Uterus (tissue), 2 donors: ENCODE measurements around the gene PPM1F.

Experiments used
- CTCF ChIP-seq, 4 experiments: fragments of 200-600 bp in 2 of 4; fragments of 450-650 bp in 2 of 4; sonication (generic) in 2 of 4; IDR thresholded peaks; one replicate each; pipeline ENCODE4 v1.5.1; 2016 to 2019; ENCODE audit warnings: antibody characterized with exemption in 4 of 4, mild to moderate bottlenecking in 2 of 4, moderate library complexity in 1 of 4
- POLR2A ChIP-seq, 2 donors: fragments of 450-650 bp; IDR thresholded peaks; one replicate each; pipeline ENCODE4 v1.6.1; 2016; ENCODE audit warnings: antibody characterized with exemption in 2 of 2, mild to moderate bottlenecking in 1 of 2, moderate library complexity in 1 of 2

- TF ChIP-seq CTCF (IDR thresholded peaks at IDR 0.05), result no peak
- no peak for TF ChIP-seq POLR2A (IDR thresholded peaks at IDR 0.05)
Observed at GRCh38 chr22:21917181-21917958, 35.3 kb downstream of the PPM1F start.
